ENCODE data around the gene KCNJ9. TPM values are rescaled to one million over a fixed set of nuclear protein-coding genes. Genes with fewer than 3 reads are reported as not detected.

Gene KCNJ9
- total and polyA plus RNA-seq, 2 of the 4 experiments (the other 2 are of a cell fraction), result not detected

DNA sequence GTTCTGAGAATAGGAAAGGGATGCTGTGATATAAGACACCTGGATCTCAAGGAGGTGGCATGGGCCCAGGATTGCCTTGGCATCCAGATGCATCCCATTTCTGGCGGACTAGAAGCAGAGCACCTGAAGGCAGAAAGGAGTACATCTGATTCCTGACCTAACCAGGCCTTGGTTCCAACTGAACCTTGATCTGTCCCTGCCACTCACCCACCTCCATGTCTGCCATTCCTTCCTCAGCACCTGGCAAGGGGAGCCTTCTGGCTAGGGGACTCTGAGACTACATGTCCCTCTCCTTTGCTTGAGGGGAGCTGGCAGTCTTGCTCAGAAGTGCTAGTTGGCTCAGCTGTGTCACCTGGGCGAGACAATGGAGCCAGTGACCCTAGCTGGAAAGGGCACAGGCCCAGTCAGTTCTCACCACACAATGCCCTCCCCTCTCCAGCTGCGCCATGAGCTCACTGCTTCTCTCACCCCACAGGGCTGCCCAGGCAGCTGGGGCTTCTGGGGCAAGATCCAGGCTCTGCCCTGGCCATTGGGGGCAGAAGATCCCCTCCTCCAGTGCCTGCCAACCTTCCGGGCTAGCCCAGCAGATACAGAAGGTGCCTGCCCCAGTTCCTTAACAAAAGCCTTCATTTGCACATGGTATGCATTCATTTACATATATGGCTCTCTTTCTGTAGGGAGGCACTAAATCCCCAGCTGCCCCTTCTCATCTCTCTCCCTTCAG lies 14.2 kb downstream of the KCNJ9 start:
- Histone ChIP-seq H3K79me1 (ENCODE audit: low read depth in 1 of 2, low read length in 2 of 2) (peaks cover 0 to 20% of the 10 kb centered on the region in 2 experiments; a peak in 3 of 4 replicates), H2BK120ac (ENCODE audit: low read depth, low read length) (no peak overlapping the region), H4K20me1 (ENCODE audit: insufficient read depth, low read length) (0 out of 2 replicates have a peak, but pooled peaks cover 5% of the 10 kb centered on the region), H3K9me1 (ENCODE audit: insufficient read depth, low read length) (no peaks in the 10 kb centered on the region), H3K27ac (ENCODE audit: insufficient read depth, low read length) (no peak overlapping the region), H4K5ac (ENCODE audit: low read depth, low read length) (no peak overlapping the region), H2BK15ac (ENCODE audit: low read depth, low read length) (no peak overlapping the region), H3K9me3 (ENCODE audit: control insufficient read depth, insufficient read depth, low read length) (no peaks in the 10 kb centered on the region), H3K36me3 (ENCODE audit: control insufficient read depth, insufficient read depth, low read length) (peaks cover 6% of the 10 kb centered on the region; the same call in 1 of the 2 replicates), H4K8ac (ENCODE audit: low read depth in 2 of 2, low read length in 2 of 2) (no peak overlapping the region), H2BK5ac (ENCODE audit: low read depth, low read length, poor library complexity, severe bottlenecking) (no peak overlapping the region), H2AFZ (replicated peaks; ENCODE audit: low read length, poor library complexity) (no peak overlapping the region), H3K27me3 (ENCODE audit: control insufficient read depth, insufficient read depth, low read length) (no peaks in the 10 kb centered on the region), H4K91ac (ENCODE audit: insufficient read depth, low read depth, low read length) (no peak overlapping the region), H2AK9ac (replicated peaks; ENCODE audit: low read depth, low read length, poor library complexity) (no peak overlapping the region), H3K56ac (ENCODE audit: extremely low read depth, insufficient read depth, low read length) (no peak overlapping the region), H2AK5ac (ENCODE audit: low read depth, low read length) (no peak overlapping the region), H3K14ac (replicated peaks; ENCODE audit: low read depth, low read length) (no peak overlapping the region; the same call in 1 of the 2 replicates), H3K4me1 (ENCODE audit: control insufficient read depth, insufficient read depth, low read length) (peaks cover 6% of the 10 kb centered on the region), H3K4me3 (ENCODE audit: insufficient read depth, low read depth, low read length) (no peak overlapping the region), H3K9ac (ENCODE audit: low read depth, low read length) (no peak overlapping the region), H3K4ac (ENCODE audit: low read depth, low read length) (no peak overlapping the region), H3K23ac (ENCODE audit: low read depth, low read length) (no peak overlapping the region; the same call in 1 of the 2 replicates), H3K18ac (ENCODE audit: low read depth, low read length) (no peak overlapping the region), H2BK20ac (ENCODE audit: low read depth, low read length) (no peak overlapping the region), H3K4me2 (ENCODE audit: low read depth, low read length) (no peak overlapping the region)
- dilution Hi-C loops (cut with HindIII; ENCODE audit: low sequenced_read_pairs, unreplicated experiment), result no loop called here
- no peak for TF ChIP-seq FOS (IDR thresholded peaks at IDR 0.05; ENCODE audit: low read depth, low read length)
- no peak for TF ChIP-seq NFE2L2 (IDR thresholded peaks at IDR 0.05; ENCODE audit: low read depth, low read length)
- no peak for TF ChIP-seq CEBPB (IDR thresholded peaks at IDR 0.05; ENCODE audit: low read depth, low read length)
- TF ChIP-seq, protein P1, sequence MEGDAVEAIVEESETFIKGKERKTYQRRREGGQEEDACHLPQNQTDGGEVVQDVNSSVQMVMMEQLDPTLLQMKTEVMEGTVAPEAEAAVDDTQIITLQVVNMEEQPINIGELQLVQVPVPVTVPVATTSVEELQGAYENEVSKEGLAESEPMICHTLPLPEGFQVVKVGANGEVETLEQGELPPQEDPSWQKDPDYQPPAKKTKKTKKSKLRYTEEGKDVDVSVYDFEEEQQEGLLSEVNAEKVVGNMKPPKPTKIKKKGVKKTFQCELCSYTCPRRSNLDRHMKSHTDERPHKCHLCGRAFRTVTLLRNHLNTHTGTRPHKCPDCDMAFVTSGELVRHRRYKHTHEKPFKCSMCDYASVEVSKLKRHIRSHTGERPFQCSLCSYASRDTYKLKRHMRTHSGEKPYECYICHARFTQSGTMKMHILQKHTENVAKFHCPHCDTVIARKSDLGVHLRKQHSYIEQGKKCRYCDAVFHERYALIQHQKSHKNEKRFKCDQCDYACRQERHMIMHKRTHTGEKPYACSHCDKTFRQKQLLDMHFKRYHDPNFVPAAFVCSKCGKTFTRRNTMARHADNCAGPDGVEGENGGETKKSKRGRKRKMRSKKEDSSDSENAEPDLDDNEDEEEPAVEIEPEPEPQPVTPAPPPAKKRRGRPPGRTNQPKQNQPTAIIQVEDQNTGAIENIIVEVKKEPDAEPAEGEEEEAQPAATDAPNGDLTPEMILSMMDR (conservative IDR thresholded peaks at IDR 0.05; ENCODE audit: low read depth, low read length), result no peak
- TF ChIP-seq RCOR1 (IDR thresholded peaks at IDR 0.05; ENCODE audit: insufficient replicate concordance, low read length), result no peak
- no peak for TF ChIP-seq RFX5 (IDR thresholded peaks at IDR 0.05; ENCODE audit: low read depth, low read length)
- no peak for TF ChIP-seq MAZ (IDR thresholded peaks at IDR 0.05; ENCODE audit: borderline replicate concordance, low read depth, low read length)
- no peak for TF ChIP-seq ELK1 (IDR thresholded peaks at IDR 0.05; ENCODE audit: borderline replicate concordance, low read depth, low read length)
- no peak for TF ChIP-seq SMC3 (IDR thresholded peaks at IDR 0.05; ENCODE audit: low read depth, low read length)
- no peak for TF ChIP-seq POLR2A (IDR thresholded peaks at IDR 0.05; ENCODE audit: low read depth, low read length)
- TF ChIP-seq BHLHE40 (IDR thresholded peaks at IDR 0.05; ENCODE audit: low read depth, low read length), result no peak
- DNase-seq, result no peak
- intact Hi-C loops (cut with micrococcal nuclease), result no loop called here
- no TSS peak for BruUV-seq (replicated peaks)
- in situ Hi-C loops (cut with MboI; ENCODE audit: low sequenced_read_pairs), result loop anchor here (10.0 kb wide), 1 partner anchor 259 kb away; no protein-coding TSS in a partner anchor
- ChIA-PET CTCF (interaction anchor here (2.2 kb wide), 1 partner anchor 10 kb away, joined by 9 read pairs; no protein-coding TSS in a partner anchor), POLR2A (ENCODE audit: unreplicated experiment) (no interaction called here)
- WGBS, 2 experiments (ENCODE audit: extremely low coverage in 2 of 2, insufficient read length in 1 of 2), result no CpG with 5 or more reads among the region's 4 CpGs
- no peak for ATAC-seq (ENCODE audit: low read depth)

Measured in IMR-90 (cell line).